IMR-90 (cell line): ENCODE data around the gene IRAK1. TPM values are rescaled to one million over a fixed set of nuclear protein-coding genes. Genes with fewer than 3 reads are reported as not detected.

Experiments used
- ATAC-seq: fragments of 200-7000 bp; cut with Tn5 transposase; 2 replicates; pipeline ENCODE4 v1.9.1; 2020; ENCODE audit warnings: low read depth, mild to moderate bottlenecking, moderate library complexity
- BruUV-seq: library from RNA; stranded (reverse); fragments of 400-500 nt; replicated peaks from 2 replicates; lab custom pipeline; 2021; lab: Mats Ljungman, UMichigan
- CTCF ChIA-PET: fragments of 300-600 bp; formaldehyde crosslinking; extraction: SDS; loops from one replicate; lab custom pipeline; 2021; ENCODE audit warnings: antibody characterized with exemption; lab: Yijun Ruan, JAX
- POLR2A ChIA-PET: fragments of 300-600 bp; sonication (Branson Sonifier 250); formaldehyde crosslinking; loops from one replicate; lab custom pipeline; 2022; ENCODE audit warnings: antibody characterized with exemption; ENCODE audit not compliant: unreplicated experiment; lab: Charles Lee
- DNase-seq: peaks from one replicate; pipeline ENCODE4 v3.0.0; 2013
- H2AFZ ChIP-seq: replicated peaks from 2 replicates; pipeline ENCODE3; 2013; ENCODE audit warnings: low read length, mild to moderate bottlenecking; ENCODE audit not compliant: poor library complexity
- H2AK5ac ChIP-seq: 2 replicates; pipeline ENCODE4 v1.6.1; 2013; ENCODE audit warnings: low read depth, low read length, inconsistent platforms
- H2AK9ac ChIP-seq: replicated peaks from 2 replicates; pipeline ENCODE3; 2013; ENCODE audit warnings: mild to moderate bottlenecking, low read depth, low read length, moderate library complexity; ENCODE audit not compliant: poor library complexity
- H2BK120ac ChIP-seq: 2 replicates; pipeline ENCODE4 v1.6.1; 2013; ENCODE audit warnings: low read depth, low read length, inconsistent platforms
- H2BK15ac ChIP-seq: 3 replicates; pipeline ENCODE4 v1.6.1; 2013; ENCODE audit warnings: low read depth, low read length, inconsistent platforms
- H2BK20ac ChIP-seq: 2 replicates; pipeline ENCODE4 v1.6.1; 2013; ENCODE audit warnings: low read depth, mild to moderate bottlenecking, inconsistent platforms, low read length, moderate library complexity
- H2BK5ac ChIP-seq: 2 replicates; pipeline ENCODE4 v1.6.1; 2013; ENCODE audit warnings: mild to moderate bottlenecking, low read depth, low read length, inconsistent platforms; ENCODE audit not compliant: poor library complexity, severe bottlenecking
- H3K14ac ChIP-seq: replicated peaks from 2 replicates; pipeline ENCODE4 v1.6.1; 2013; ENCODE audit warnings: low read depth, low read length, inconsistent platforms
- H3K18ac ChIP-seq: 2 replicates; pipeline ENCODE4 v1.6.1; 2013; ENCODE audit warnings: low read depth, low read length, control low read depth
- H3K23ac ChIP-seq: 2 replicates; pipeline ENCODE4 v1.6.1; 2013; ENCODE audit warnings: low read depth, low read length, inconsistent platforms
- H3K27ac ChIP-seq: 2 replicates; pipeline ENCODE4 v1.5.1; 2013; ENCODE audit warnings: mild to moderate bottlenecking, control low read depth, low read length; ENCODE audit not compliant: insufficient read depth
- H3K27me3 ChIP-seq: 2 replicates; pipeline ENCODE4 v1.6.1; 2013; ENCODE audit warnings: low read length; ENCODE audit not compliant: control insufficient read depth, insufficient read depth
- H3K36me3 ChIP-seq: 2 replicates; pipeline ENCODE4 v1.6.1; 2013; ENCODE audit warnings: low read length, mixed read lengths; ENCODE audit not compliant: control insufficient read depth, insufficient read depth
- H3K4ac ChIP-seq: 2 replicates; pipeline ENCODE4 v1.6.1; 2013; ENCODE audit warnings: low read depth, low read length, inconsistent platforms
- H3K4me1 ChIP-seq: 2 replicates; pipeline ENCODE4 v1.6.1; 2013; ENCODE audit warnings: low read length, mixed read lengths; ENCODE audit not compliant: control insufficient read depth, insufficient read depth
- H3K4me2 ChIP-seq: 2 replicates; pipeline ENCODE4 v1.6.1; 2013; ENCODE audit warnings: low read depth, mild to moderate bottlenecking, control low read depth, low read length, moderate library complexity
- H3K4me3 ChIP-seq: 2 replicates; pipeline ENCODE4 v1.5.1; 2013; ENCODE audit warnings: low read depth, mild to moderate bottlenecking, control low read depth, low read length, moderate library complexity; ENCODE audit not compliant: insufficient read depth
- H3K56ac ChIP-seq: 2 replicates; pipeline ENCODE4 v1.6.1; 2013; ENCODE audit warnings: low read length, inconsistent platforms; ENCODE audit not compliant: insufficient read depth; ENCODE audit errors: extremely low read depth
- H3K79me1 ChIP-seq, 2 experiments: 2 replicates each; pipeline ENCODE4 v1.6.1; 2013; ENCODE audit warnings: low read length in 2 of 2, inconsistent platforms in 1 of 2, low read depth in 1 of 2
- H3K9ac ChIP-seq: 2 replicates; pipeline ENCODE4 v1.6.1; 2013; ENCODE audit warnings: low read depth, low read length, control low read depth
- H3K9me1 ChIP-seq: 2 replicates; pipeline ENCODE4 v1.6.1; 2013; ENCODE audit warnings: low read length, inconsistent platforms; ENCODE audit not compliant: insufficient read depth
- H3K9me3 ChIP-seq: 2 replicates; pipeline ENCODE4 v1.6.1; 2013; ENCODE audit warnings: low read length; ENCODE audit not compliant: control insufficient read depth, insufficient read depth
- H4K20me1 ChIP-seq: 2 replicates; pipeline ENCODE4 v1.6.1; 2013; ENCODE audit warnings: low read length, inconsistent platforms; ENCODE audit not compliant: insufficient read depth
- H4K5ac ChIP-seq: 2 replicates; pipeline ENCODE4 v1.6.1; 2013; ENCODE audit warnings: mild to moderate bottlenecking, low read depth, low read length, control low read depth
- H4K8ac ChIP-seq, 2 experiments: 2 replicates each; pipeline ENCODE4 v1.6.1; 2013; ENCODE audit warnings: low read depth in 2 of 2, low read length in 2 of 2, control low read depth in 1 of 2, inconsistent platforms in 1 of 2
- H4K91ac ChIP-seq: 2 replicates; pipeline ENCODE4 v1.6.1; 2013; ENCODE audit warnings: low read depth, low read length, inconsistent platforms; ENCODE audit not compliant: insufficient read depth
- CEBPB ChIP-seq: IDR thresholded peaks from 2 replicates; pipeline ENCODE4 v1.6.1; 2012; ENCODE audit warnings: low read depth, low read length, improper control_type of control experiment
- CHD1 ChIP-seq: IDR thresholded peaks from 2 replicates; pipeline ENCODE4 v1.6.1; 2012; ENCODE audit warnings: low read depth, low read length, improper control_type of control experiment
- FOS ChIP-seq: fragments of 150-350 bp; IDR thresholded peaks from 2 replicates; pipeline ENCODE4 v1.6.1; 2016; ENCODE audit warnings: low read depth, low read length
- MAFK ChIP-seq: IDR thresholded peaks from 2 replicates; pipeline ENCODE4 v1.6.1; 2012; ENCODE audit warnings: low read depth, low read length, improper control_type of control experiment
- MAZ ChIP-seq: IDR thresholded peaks from 2 replicates; pipeline ENCODE4 v1.6.1; 2012; ENCODE audit warnings: low read depth, mild to moderate bottlenecking, low read length, improper control_type of control experiment, moderate library complexity, borderline replicate concordance
- MXI1 ChIP-seq: IDR thresholded peaks from 2 replicates; pipeline ENCODE4 v1.6.1; 2012; ENCODE audit warnings: low read depth, mild to moderate bottlenecking, low read length, moderate library complexity, borderline replicate concordance
- NFE2L2 ChIP-seq: fragments of 150-350 bp; IDR thresholded peaks from 2 replicates; pipeline ENCODE4 v1.6.1; 2016; ENCODE audit warnings: low read depth, mild to moderate bottlenecking, low read length
- POLR2A ChIP-seq: IDR thresholded peaks from 2 replicates; pipeline ENCODE4 v1.6.1; 2012; ENCODE audit warnings: mild to moderate bottlenecking, low read depth, low read length
- RAD21 ChIP-seq: IDR thresholded peaks from 2 replicates; pipeline ENCODE4 v1.6.1; 2012; ENCODE audit warnings: low read length, improper control_type of control experiment
- RCOR1 ChIP-seq: IDR thresholded peaks from 2 replicates; pipeline ENCODE4 v1.6.1; 2012; ENCODE audit warnings: mild to moderate bottlenecking, low read length, improper control_type of control experiment; ENCODE audit not compliant: insufficient replicate concordance
- RFX5 ChIP-seq: IDR thresholded peaks from 2 replicates; pipeline ENCODE4 v1.8.0; 2012; ENCODE audit warnings: low read depth, mild to moderate bottlenecking, low read length, moderate library complexity
- SMC3 ChIP-seq: fragments of 150-350 bp; IDR thresholded peaks from 2 replicates; pipeline ENCODE4 v1.6.1; 2016; ENCODE audit warnings: low read depth, mild to moderate bottlenecking, antibody characterized with exemption, low read length, moderate library complexity
- WGBS, 2 experiments: methylation state at CpG; one replicate each; pipeline versions ENCODE4 v1.1.5 to v1.1.7; 2013; ENCODE audit warnings: missing lambda C conversion rate in 2 of 2; ENCODE audit not compliant: insufficient read length in 1 of 2; ENCODE audit errors: extremely low coverage in 2 of 2; 5-methylcytosine and 5-hydroxymethylcytosine counted together
- dilution Hi-C: fragments of 300-500 bp; cut with HindIII; formaldehyde crosslinking; loops from one replicate; pipeline ENCODE4 v1.14.3; 2018; ENCODE audit warnings: low sequenced_read_pairs; ENCODE audit not compliant: unreplicated experiment
- in situ Hi-C: fragments of 300-500 bp; cut with MboI; formaldehyde crosslinking; loops from 3 replicates; pipeline ENCODE4 v1.14.3; 2019; ENCODE audit warnings: low sequenced_read_pairs, inconsistent platforms, mixed read lengths
- intact Hi-C: fragments of 100-400 bp; cut with micrococcal nuclease; formaldehyde crosslinking; loops from 2 replicates; pipeline ENCODE4 v1.10.0; 2022
- polyA plus RNA-seq, 3 experiments: library from polyadenylated mRNA; depleted of rRNA; stranded (reverse); fragments of >200 nt; gene quantifications; 2 replicates each; pipeline ENCODE4 v1.2.3, GENCODE V29; 2012; ENCODE audit warnings: low replicate concordance in 1 of 3
- total RNA-seq: library from RNA; depleted of rRNA; stranded (reverse); fragments of >200 nt; gene quantifications from 2 replicates; pipeline ENCODE4 v1.2.3, GENCODE V29; 2012
- TF ChIP-seq, protein P1 (sequence below): fragments of 150-350 bp; IDR thresholded peaks from 2 replicates; pipeline ENCODE4 v1.6.1; 2016; ENCODE audit warnings: low read depth, mild to moderate bottlenecking, low read length, moderate library complexity, borderline replicate concordance
- TF ChIP-seq, protein P2 (sequence below): conservative IDR thresholded peaks from 2 replicates; pipeline ENCODE4 v1.5.1; 2012; ENCODE audit warnings: mild to moderate bottlenecking, low read depth, low read length, improper control_type of control experiment
- TF ChIP-seq, protein P3 (sequence below): fragments of 150-350 bp; IDR thresholded peaks from 2 replicates; pipeline ENCODE4 v1.6.1; 2017; ENCODE audit warnings: mild to moderate bottlenecking, antibody characterized with exemption, low read length, low read depth

Gene IRAK1
- total and polyA plus RNA-seq, 2 of the 4 experiments (the other 2 are of a cell fraction), result 33.3 to 50.2 TPM

DNA sequence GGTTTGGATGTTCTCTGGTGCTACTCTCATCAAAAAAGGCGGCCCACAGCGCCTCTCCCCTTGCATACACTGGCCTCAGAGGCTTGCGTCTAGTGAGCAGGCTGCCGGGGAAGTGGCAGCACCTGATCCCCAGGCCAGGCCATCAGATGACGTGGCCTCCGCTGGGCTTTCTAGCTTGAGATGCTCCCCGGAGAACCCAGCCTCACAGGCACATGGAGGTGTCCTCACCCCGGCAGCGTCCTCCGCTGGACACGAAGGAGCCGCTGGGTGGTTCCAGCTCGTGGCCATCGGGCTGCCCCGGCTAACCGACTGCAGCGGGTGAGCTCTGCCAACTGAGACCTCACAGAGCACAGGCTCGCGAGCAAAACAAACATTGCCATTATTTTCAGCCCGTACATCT lies 12.8 kb downstream of the IRAK1 start:
- Histone ChIP-seq H4K91ac (no peak overlapping the region), H3K27me3 (no peaks in the 10 kb centered on the region), H4K20me1 (no peaks in the 10 kb centered on the region), H2AFZ (no peak overlapping the region), H2AK5ac (no peak overlapping the region), H2BK15ac (no peak overlapping the region), H3K4me1 (peaks cover 2% of the 10 kb centered on the region), H4K5ac (no peak overlapping the region), H3K4me2 (no peak overlapping the region), H3K9ac (no peak overlapping the region), H3K14ac (no peak overlapping the region), H3K4ac (no peak overlapping the region), H3K9me1 (no peaks in the 10 kb centered on the region), H2BK120ac (no peak overlapping the region), H3K23ac (no peak overlapping the region), H3K9me3 (no peaks in the 10 kb centered on the region), H2AK9ac (no peak overlapping the region), H3K36me3 (peaks cover 1% of the 10 kb centered on the region), H2BK5ac (no peak overlapping the region), H3K4me3 (no peak overlapping the region), H3K18ac (no peak overlapping the region), H3K27ac (no peak overlapping the region), H2BK20ac (no peak overlapping the region), H3K56ac (no peak overlapping the region), H4K8ac (no peak overlapping the region), H3K79me1 (no peaks in the 10 kb centered on the region; a peak in 1 of 4 replicates)
- in situ Hi-C loops, result no loop called here
- dilution Hi-C loops, result no loop called here
- no peak for ATAC-seq
- no peak for TF ChIP-seq RFX5
- TF ChIP-seq, protein P1, sequence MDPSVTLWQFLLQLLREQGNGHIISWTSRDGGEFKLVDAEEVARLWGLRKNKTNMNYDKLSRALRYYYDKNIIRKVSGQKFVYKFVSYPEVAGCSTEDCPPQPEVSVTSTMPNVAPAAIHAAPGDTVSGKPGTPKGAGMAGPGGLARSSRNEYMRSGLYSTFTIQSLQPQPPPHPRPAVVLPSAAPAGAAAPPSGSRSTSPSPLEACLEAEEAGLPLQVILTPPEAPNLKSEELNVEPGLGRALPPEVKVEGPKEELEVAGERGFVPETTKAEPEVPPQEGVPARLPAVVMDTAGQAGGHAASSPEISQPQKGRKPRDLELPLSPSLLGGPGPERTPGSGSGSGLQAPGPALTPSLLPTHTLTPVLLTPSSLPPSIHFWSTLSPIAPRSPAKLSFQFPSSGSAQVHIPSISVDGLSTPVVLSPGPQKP, result no peak
- TF ChIP-seq SMC3, result no peak
- TF ChIP-seq RCOR1, result no peak
- no peak for TF ChIP-seq RAD21
- no peak for TF ChIP-seq POLR2A
- TF ChIP-seq MXI1, result no peak
- TF ChIP-seq CEBPB, result no peak
- no peak for TF ChIP-seq NFE2L2
- no peak for TF ChIP-seq MAZ
- TF ChIP-seq, protein P2, sequence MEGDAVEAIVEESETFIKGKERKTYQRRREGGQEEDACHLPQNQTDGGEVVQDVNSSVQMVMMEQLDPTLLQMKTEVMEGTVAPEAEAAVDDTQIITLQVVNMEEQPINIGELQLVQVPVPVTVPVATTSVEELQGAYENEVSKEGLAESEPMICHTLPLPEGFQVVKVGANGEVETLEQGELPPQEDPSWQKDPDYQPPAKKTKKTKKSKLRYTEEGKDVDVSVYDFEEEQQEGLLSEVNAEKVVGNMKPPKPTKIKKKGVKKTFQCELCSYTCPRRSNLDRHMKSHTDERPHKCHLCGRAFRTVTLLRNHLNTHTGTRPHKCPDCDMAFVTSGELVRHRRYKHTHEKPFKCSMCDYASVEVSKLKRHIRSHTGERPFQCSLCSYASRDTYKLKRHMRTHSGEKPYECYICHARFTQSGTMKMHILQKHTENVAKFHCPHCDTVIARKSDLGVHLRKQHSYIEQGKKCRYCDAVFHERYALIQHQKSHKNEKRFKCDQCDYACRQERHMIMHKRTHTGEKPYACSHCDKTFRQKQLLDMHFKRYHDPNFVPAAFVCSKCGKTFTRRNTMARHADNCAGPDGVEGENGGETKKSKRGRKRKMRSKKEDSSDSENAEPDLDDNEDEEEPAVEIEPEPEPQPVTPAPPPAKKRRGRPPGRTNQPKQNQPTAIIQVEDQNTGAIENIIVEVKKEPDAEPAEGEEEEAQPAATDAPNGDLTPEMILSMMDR, result no peak
- TF ChIP-seq, protein P3, sequence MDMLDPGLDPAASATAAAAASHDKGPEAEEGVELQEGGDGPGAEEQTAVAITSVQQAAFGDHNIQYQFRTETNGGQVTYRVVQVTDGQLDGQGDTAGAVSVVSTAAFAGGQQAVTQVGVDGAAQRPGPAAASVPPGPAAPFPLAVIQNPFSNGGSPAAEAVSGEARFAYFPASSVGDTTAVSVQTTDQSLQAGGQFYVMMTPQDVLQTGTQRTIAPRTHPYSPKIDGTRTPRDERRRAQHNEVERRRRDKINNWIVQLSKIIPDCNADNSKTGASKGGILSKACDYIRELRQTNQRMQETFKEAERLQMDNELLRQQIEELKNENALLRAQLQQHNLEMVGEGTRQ, result no peak
- no peak for TF ChIP-seq CHD1
- no peak for TF ChIP-seq MAFK
- TF ChIP-seq FOS, result no peak
- ChIA-PET CTCF (no interaction called here), POLR2A (no interaction called here)
- DNase-seq, result no peak
- intact Hi-C loops, result no loop called here
- no TSS peak for BruUV-seq
- WGBS, 2 experiments, result 92% methylated on average over 15 of the region's 20 CpGs; no CpG with 5 or more reads in 1 of the 2 experiments
